HepG2 (cell line): Measurements from ENCODE around the gene ADAMTS17. TPM values are rescaled to one million over a fixed set of nuclear protein-coding genes. Genes with fewer than 3 reads are reported as not detected.

Experiments used
- ATAC-seq: fragments of 200-7000 bp; cut with Tn5 transposase; 3 replicates; pipeline ENCODE4 v1.9.1; 2020; ENCODE audit warnings: mild to moderate bottlenecking, moderate library complexity
- BruUV-seq: library from RNA; stranded (reverse); fragments of 400-500 nt; replicated peaks from 2 replicates; lab custom pipeline; 2021; lab: Mats Ljungman, UMichigan
- CTCF ChIA-PET: fragments of 300-600 bp; formaldehyde crosslinking; extraction: SDS; loops from one replicate; lab custom pipeline; 2021; ENCODE audit warnings: low total read pairs, inconsistent platforms, low intra/inter-chr PET ratio; lab: Yijun Ruan, JAX
- POLR2A ChIA-PET: fragments of 350-600 bp; sonication (Branson Sonifier 250); formaldehyde crosslinking; loops from one replicate; lab custom pipeline; 2020; ENCODE audit warnings: antibody characterized with exemption, inconsistent platforms; lab: Yijun Ruan, JAX
- DNase-seq: peaks from one replicate; pipeline ENCODE4 v3.0.0-alpha.2; 2015; ENCODE audit warnings: low spot score
- FAIRE-seq: peaks from 3 replicates; lab custom pipeline; 2011; peaks lifted over from hg19 to GRCh38; lab: Jason Lieb, UNC
- H2AFZ ChIP-seq: one replicate; pipeline ENCODE4 v1.6.1; 2011; ENCODE audit warnings: low read length, inconsistent platforms
- H3K27ac ChIP-seq: fragments of 300-600 bp; 3 replicates; pipeline ENCODE4 v1.8.0; 2011; ENCODE audit warnings: mixed run types, mild to moderate bottlenecking, mixed read lengths, low read length, inconsistent platforms; ENCODE audit not compliant: insufficient read depth; ENCODE audit errors: extremely low read length
- H3K27me3 ChIP-seq, 2 experiments: fragments of 200-600 bp in 1 of 2; 2 replicates in 1 of 2; 3 replicates in 1 of 2; pipeline versions ENCODE4 v1.6.0 to v1.8.0; 2011; ENCODE audit warnings: low read length in 2 of 2, mild to moderate bottlenecking in 2 of 2, moderate library complexity in 2 of 2, inconsistent platforms in 1 of 2; ENCODE audit not compliant: insufficient read depth in 2 of 2, control insufficient read depth in 1 of 2
- H3K36me3 ChIP-seq, 2 experiments: fragments of 200-600 bp in 1 of 2; replicated peaks in 1 of 2; 2 replicates in 1 of 2; 3 replicates in 1 of 2; pipeline versions ENCODE4 v1.5.1 to v1.8.0; 2011; ENCODE audit warnings: low read length in 2 of 2, inconsistent platforms in 1 of 2; ENCODE audit not compliant: insufficient read depth in 2 of 2, control insufficient read depth in 1 of 2
- H3K4me1 ChIP-seq: 2 replicates; pipeline ENCODE4 v1.5.1; 2012; ENCODE audit warnings: low read length, inconsistent platforms; ENCODE audit not compliant: insufficient read depth
- H3K4me2 ChIP-seq: 2 replicates; pipeline ENCODE4 v1.6.0; 2011; ENCODE audit warnings: low read depth, low read length, inconsistent platforms
- H3K4me3 ChIP-seq, 3 experiments: fragments of 200-600 bp in 1 of 3; sonication (generic), shearing (Covaris generic) in 1 of 3; replicated peaks in 1 of 3; 2 replicates each; pipeline ENCODE4 v1.5.1; 2011 to 2016; ENCODE audit warnings: low read length in 3 of 3, inconsistent platforms in 2 of 3, low read depth in 2 of 3, mild to moderate bottlenecking in 2 of 3, control low read depth in 1 of 3, mixed read lengths in 1 of 3; ENCODE audit not compliant: insufficient read depth in 1 of 3
- H3K79me2 ChIP-seq: one replicate; pipeline ENCODE4 v1.6.1; 2011; ENCODE audit warnings: low read length, inconsistent platforms; ENCODE audit not compliant: insufficient read depth
- H3K9ac ChIP-seq: 2 replicates; pipeline ENCODE4 v1.6.0; 2011; ENCODE audit warnings: mild to moderate bottlenecking, low read depth, low read length, inconsistent platforms; ENCODE audit not compliant: insufficient read depth
- H3K9me3 ChIP-seq: 2 replicates; pipeline ENCODE4 v1.5.1; 2012; ENCODE audit warnings: mild to moderate bottlenecking, low read length
- H4K20me1 ChIP-seq: 2 replicates; pipeline ENCODE4 v1.6.0; 2011; ENCODE audit warnings: inconsistent platforms, mild to moderate bottlenecking, low read length, moderate library complexity; ENCODE audit not compliant: insufficient read depth
- FOXP1 ChIP-seq, 2 experiments: fragments of 450-650 bp in 1 of 2; IDR thresholded peaks; 2 replicates each; pipeline ENCODE4 v1.6.1; 2017 to 2018; ENCODE audit warnings: antibody characterized with exemption in 1 of 2
- HHEX ChIP-seq: IDR thresholded peaks from 2 replicates; pipeline ENCODE4 v1.6.1; 2016; ENCODE audit warnings: control low read depth
- HNRNPK ChIP-seq: fragments of 200-400 bp; formaldehyde crosslinking; IDR thresholded peaks from 2 replicates; pipeline ENCODE4 v1.6.1; 2018; ENCODE audit warnings: low read length, low read depth, moderate library complexity, mild to moderate bottlenecking; ENCODE audit not compliant: poor library complexity, severe bottlenecking
- JDP2 ChIP-seq: sonication (generic); formaldehyde crosslinking; IDR thresholded peaks from 2 replicates; pipeline ENCODE4 v1.8.1; 2022; ENCODE audit warnings: missing genetic modification reagents, borderline replicate concordance
- NR2F6 ChIP-seq, 2 experiments: IDR thresholded peaks; 2 replicates each; pipeline ENCODE4 v1.6.1; 2016; ENCODE audit warnings: antibody characterized with exemption in 1 of 2, mild to moderate bottlenecking in 1 of 2
- PRPF4 ChIP-seq: fragments of 200-400 bp; formaldehyde crosslinking; IDR thresholded peaks from 2 replicates; pipeline ENCODE4 v1.6.1; 2016; ENCODE audit warnings: low read length, low read depth; ENCODE audit not compliant: poor library complexity, severe bottlenecking
- ZNF207 ChIP-seq: fragments of 450-650 bp; IDR thresholded peaks from 2 replicates; pipeline ENCODE4 v1.6.1; 2016; ENCODE audit warnings: antibody characterized with exemption, borderline replicate concordance
- ZNF598 ChIP-seq: sonication (generic); formaldehyde crosslinking; IDR thresholded peaks from 2 replicates; pipeline ENCODE4 v1.5.1; 2020; ENCODE audit warnings: mild to moderate bottlenecking, missing genetic modification reagents, borderline replicate concordance
- ZNF616 ChIP-seq: sonication (generic); formaldehyde crosslinking; IDR thresholded peaks from 2 replicates; pipeline ENCODE4 v1.5.0; 2020; ENCODE audit warnings: low read depth, mild to moderate bottlenecking, missing genetic modification reagents
- WGBS: methylation state at CpG from one replicate; pipeline ENCODE4 v1.1.6; 2017; ENCODE audit warnings: low lambda C conversion rate; 5-methylcytosine and 5-hydroxymethylcytosine counted together
- in situ Hi-C: cut with HindIII; loops from 2 replicates; pipeline ENCODE4 v1.10.0; 2017; ENCODE audit warnings: low pct_unique_long_range_greater_than_20kb; ENCODE audit not compliant: extremely low pct_ligation_motif_present
- intact Hi-C: fragments of 100-400 bp; cut with micrococcal nuclease; formaldehyde crosslinking; loops from one replicate; pipeline ENCODE4 v1.10.0; 2022; ENCODE audit not compliant: unreplicated experiment
- polyA plus RNA-seq, 8 experiments: library from polyadenylated mRNA; depleted of rRNA in 3 of 8; stranded (reverse) in 7 of 8; unstranded in 1 of 8; fragments of >200 nt; fragmentation: Illumina TruSeq in 4 of 8; extraction: Trizol in 4 of 8; gene quantifications; 2 replicates each; pipeline versions ENCODE4 v1.2.1 to v1.2.3, GENCODE V29; 2011 to 2016; ENCODE audit warnings: low read depth in 4 of 8, missing spikeins in 1 of 8, mixed read lengths in 1 of 8; ENCODE audit not compliant: insufficient read depth in 1 of 8
- total RNA-seq, 5 experiments: library from RNA; depleted of rRNA; stranded (reverse); fragments of >200 nt; fragmentation: Illumina TruSeq; extraction: Trizol; gene quantifications; 2 replicates each; pipeline ENCODE4 v1.2.3, GENCODE V29; 2016; ENCODE audit warnings: low read depth in 1 of 5
- TF ChIP-seq, protein P1 (sequence below): sonication (generic); formaldehyde crosslinking; conservative IDR thresholded peaks from 2 replicates; pipeline ENCODE4 v1.8.1; 2023; ENCODE audit warnings: missing genetic modification reagents
- TF ChIP-seq, protein P2 (sequence below): sonication (generic); formaldehyde crosslinking; IDR thresholded peaks from 2 replicates; pipeline ENCODE4 v1.4.0; 2020; ENCODE audit warnings: missing genetic modification reagents

The ADAMTS17 gene
- total and polyA plus RNA-seq, 2 of the 13 experiments (the other 11 are each of a cell fraction or from before 2014, with no cell fraction given) = 0.02 to 0.04 TPM

DNA sequence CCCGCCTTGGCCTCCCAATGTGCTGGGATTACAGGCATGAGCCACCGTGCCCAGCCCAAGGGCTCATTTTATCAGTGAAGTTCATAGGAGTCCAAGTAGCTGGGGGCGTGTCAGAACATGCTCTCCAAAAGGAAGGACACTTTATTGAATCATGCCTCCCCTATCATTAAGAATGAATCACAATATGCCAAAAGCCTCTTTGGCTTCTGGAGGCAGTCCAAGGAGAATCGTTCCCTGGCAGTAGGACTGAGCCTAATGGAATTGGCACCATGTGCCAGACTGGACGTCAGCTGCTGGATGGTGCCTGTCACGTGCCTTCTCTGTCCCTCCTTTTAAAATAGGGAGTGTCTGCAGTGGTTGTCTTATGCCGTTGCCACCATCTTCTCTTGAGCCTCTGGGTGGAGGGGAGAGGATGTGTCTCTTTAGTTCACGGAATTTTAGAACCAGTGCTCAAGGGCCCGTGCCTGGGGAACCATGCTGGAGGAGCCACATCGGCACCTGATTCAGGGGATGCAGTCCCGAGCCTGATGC lies 373.9 kb downstream of the ADAMTS17 start:
- intact Hi-C loops = no loop called here

More for the DNA sequence above, 373.9 kb downstream of the ADAMTS17 start:
- in situ Hi-C loops = no loop called here
- Histone ChIP-seq H3K27ac (no peak overlapping the region), H3K79me2 (no peaks in the 10 kb centered on the region), H3K27me3 (no peaks in the 10 kb centered on the region), H4K20me1 (no peaks in the 10 kb centered on the region), H3K4me1 (no peaks in the 10 kb centered on the region), H3K4me3 (no peak overlapping the region), H3K4me2 (no peak overlapping the region), H3K36me3 (no peaks in the 10 kb centered on the region), H2AFZ (no peak overlapping the region), H3K9ac (no peak overlapping the region), H3K9me3 (no peaks in the 10 kb centered on the region)
- no TSS peak for BruUV-seq
- no peak for FAIRE-seq
- ATAC-seq = no peak
- no peak for DNase-seq
- TF ChIP-seq ZNF207 = no peak
- TF ChIP-seq HHEX (CRISPR knock-in tag) = no peak
- TF ChIP-seq, protein P1, sequence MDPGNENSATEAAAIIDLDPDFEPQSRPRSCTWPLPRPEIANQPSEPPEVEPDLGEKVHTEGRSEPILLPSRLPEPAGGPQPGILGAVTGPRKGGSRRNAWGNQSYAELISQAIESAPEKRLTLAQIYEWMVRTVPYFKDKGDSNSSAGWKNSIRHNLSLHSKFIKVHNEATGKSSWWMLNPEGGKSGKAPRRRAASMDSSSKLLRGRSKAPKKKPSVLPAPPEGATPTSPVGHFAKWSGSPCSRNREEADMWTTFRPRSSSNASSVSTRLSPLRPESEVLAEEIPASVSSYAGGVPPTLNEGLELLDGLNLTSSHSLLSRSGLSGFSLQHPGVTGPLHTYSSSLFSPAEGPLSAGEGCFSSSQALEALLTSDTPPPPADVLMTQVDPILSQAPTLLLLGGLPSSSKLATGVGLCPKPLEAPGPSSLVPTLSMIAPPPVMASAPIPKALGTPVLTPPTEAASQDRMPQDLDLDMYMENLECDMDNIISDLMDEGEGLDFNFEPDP (CRISPR knock-in tag) = no peak
- TF ChIP-seq, protein P2, sequence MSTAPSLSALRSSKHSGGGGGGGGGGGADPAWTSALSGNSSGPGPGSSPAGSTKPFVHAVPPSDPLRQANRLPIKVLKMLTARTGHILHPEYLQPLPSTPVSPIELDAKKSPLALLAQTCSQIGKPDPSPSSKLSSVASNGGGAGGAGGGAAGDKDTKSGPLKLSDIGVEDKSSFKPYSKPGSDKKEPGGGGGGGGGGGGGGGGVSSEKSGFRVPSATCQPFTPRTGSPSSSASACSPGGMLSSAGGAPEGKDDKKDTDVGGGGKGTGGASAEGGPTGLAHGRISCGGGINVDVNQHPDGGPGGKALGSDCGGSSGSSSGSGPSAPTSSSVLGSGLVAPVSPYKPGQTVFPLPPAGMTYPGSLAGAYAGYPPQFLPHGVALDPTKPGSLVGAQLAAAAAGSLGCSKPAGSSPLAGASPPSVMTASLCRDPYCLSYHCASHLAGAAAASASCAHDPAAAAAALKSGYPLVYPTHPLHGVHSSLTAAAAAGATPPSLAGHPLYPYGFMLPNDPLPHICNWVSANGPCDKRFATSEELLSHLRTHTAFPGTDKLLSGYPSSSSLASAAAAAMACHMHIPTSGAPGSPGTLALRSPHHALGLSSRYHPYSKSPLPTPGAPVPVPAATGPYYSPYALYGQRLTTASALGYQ = no peak
- no peak for TF ChIP-seq FOXP1 (IDR thresholded peaks at IDR 0.05)
- TF ChIP-seq FOXP1 (CRISPR knock-in tag; IDR thresholded peaks at IDR 0.05) = no peak
- no peak for TF ChIP-seq JDP2
- no peak for TF ChIP-seq NR2F6 (IDR thresholded peaks at IDR 0.05)
- TF ChIP-seq NR2F6 (CRISPR knock-in tag; IDR thresholded peaks at IDR 0.05) = no peak
- TF ChIP-seq ZNF598 (CRISPR knock-in tag) = no peak
- no peak for TF ChIP-seq PRPF4
- no peak for TF ChIP-seq ZNF616 (CRISPR knock-in tag)
- no peak for TF ChIP-seq HNRNPK
- ChIA-PET CTCF (no interaction called here), POLR2A (no interaction called here)
- WGBS = 34% methylated on average over 8 of the region's 11 CpGs
